Choroid plexus epithelial cell (primary cell): Measurements from ENCODE around the gene CARNS1.

Experiments used
- DNase-seq: peaks from one replicate; pipeline ENCODE4 v3.0.0-alpha.2; 2010; ENCODE audit warnings: low read depth
- H3K4me3 ChIP-seq: 2 replicates; pipeline ENCODE4 v1.5.1; 2011; ENCODE audit warnings: low read depth, mild to moderate bottlenecking, control low read depth, low read length, moderate library complexity
- CTCF ChIP-seq: conservative IDR thresholded peaks from 2 replicates; pipeline ENCODE4 v1.5.1; 2011; ENCODE audit warnings: low read depth, mild to moderate bottlenecking, control low read depth, inconsistent platforms, low read length, moderate library complexity

Gene CARNS1

GRCh38 chr11:67449116-67449844 lies 33.8 kb downstream of the CARNS1 start:
- DNase-seq = no peak
- no peak overlapping the region for H3K4me3 ChIP-seq
- no peak for TF ChIP-seq CTCF

GRCh38 chr11:67450796-67451657 lies 35.5 kb downstream of the CARNS1 start:
- TF ChIP-seq CTCF = no peak
- no peak for DNase-seq
- H3K4me3 ChIP-seq = no peak overlapping the region

GRCh38 chr11:67451658-67451976 lies 36.1 kb downstream of the CARNS1 start:
- DNase-seq = no peak
- no peak for TF ChIP-seq CTCF
- no peak overlapping the region for H3K4me3 ChIP-seq

DNA sequence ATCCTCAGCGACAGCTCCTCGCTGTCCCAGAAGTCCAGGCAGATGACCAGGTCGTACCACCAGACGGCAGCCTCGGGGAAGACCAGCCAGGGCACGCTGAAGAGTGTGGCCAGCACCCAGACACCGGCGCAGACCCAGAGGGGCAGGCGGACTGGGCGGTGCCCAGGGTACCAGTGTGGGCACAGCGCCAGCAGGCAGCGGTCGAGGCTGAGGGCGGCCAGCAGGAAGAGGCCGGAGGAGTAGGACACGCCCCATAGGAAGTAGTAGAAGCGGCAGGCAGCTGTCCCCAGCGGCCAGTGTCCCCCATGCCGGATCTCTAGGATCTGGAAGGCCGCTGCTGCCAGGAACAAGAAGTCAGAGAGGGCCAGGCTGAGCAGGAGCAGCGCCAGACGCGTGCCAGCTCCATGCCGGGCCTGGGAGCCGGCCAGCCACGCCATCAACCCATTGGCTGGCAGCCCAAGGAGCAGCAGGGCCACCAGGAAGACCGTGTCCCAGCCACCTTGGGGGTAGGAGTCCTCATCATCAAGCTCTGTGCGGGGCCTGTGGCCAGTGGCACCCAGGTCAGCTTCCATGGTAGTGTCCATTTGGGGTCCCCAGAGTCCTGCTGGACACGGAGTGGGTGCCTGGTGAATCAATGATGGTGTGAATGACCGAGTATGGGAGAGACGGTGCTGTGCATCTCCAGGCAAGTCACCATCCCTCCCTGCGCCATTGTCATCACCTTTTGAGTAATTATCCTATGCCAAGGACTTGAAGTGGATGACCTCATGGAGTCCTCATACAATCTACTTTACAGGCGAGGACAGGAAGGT lies 36.9 kb downstream of the CARNS1 start, which contains the start of gene GPR152:
GPR152 (minus strand) TSS at position 589 of the 812 bp plus-strand sequence; CDS start at position 584, 5 bp downstream.
- no peak within 1 kb of the TSS for H3K4me3 ChIP-seq
- DNase-seq = no peak
- TF ChIP-seq CTCF = no peak

GRCh38 chr11:67453816-67454732 lies 38.6 kb downstream of the CARNS1 start:
- H3K4me3 ChIP-seq = no peak overlapping the region
- TF ChIP-seq CTCF = no peak
- DNase-seq = no peak

- H3K4me3 ChIP-seq = no peak within 1 kb of the TSS
- no peak for TF ChIP-seq CTCF
Observed at GRCh38 chr11:67455054-67455453, 39.6 kb downstream of the CARNS1 start, which contains the start of gene CABP4. CABP4 (plus strand) TSS chr11:67455354; CDS start chr11:67455424, 70 bp downstream.

More at GRCh38 chr11:67455054-67455453, 39.6 kb downstream of the CARNS1 start, which contains the start of gene CABP4:
- no peak for DNase-seq
